GM12878 (cell line): ENCODE results near the gene ERC1. TPM values are rescaled to one million over a fixed set of nuclear protein-coding genes. Genes with fewer than 3 reads are reported as not detected.
"Not testable (repeated sequence)": the region's sequence is repeated elsewhere in the genome, so short reads cannot be mapped to it uniquely, and the experiment has no call there.

Experiments
- ATAC-seq: fragments of 200-7000 bp; cut with Tn5 transposase; 3 replicates; pipeline ENCODE4 v1.9.1; 2020; ENCODE audit warnings: mild to moderate bottlenecking, moderate library complexity
- BruUV-seq: library from RNA; stranded (reverse); fragments of 400-500 nt; replicated peaks from 2 replicates; lab custom pipeline; 2021; lab: Mats Ljungman, UMichigan
- CTCF ChIA-PET: fragments of 300-600 bp; sonication (Branson Sonifier 250); formaldehyde crosslinking; extraction: SDS; loops from one replicate; lab custom pipeline; 2021; ENCODE audit warnings: inconsistent platforms; lab: Yijun Ruan, JAX
- POLR2A ChIA-PET: fragments of 350-600 bp; formaldehyde crosslinking; extraction: SDS; loops from one replicate; lab custom pipeline; 2021; ENCODE audit warnings: inconsistent platforms; lab: Charles Lee
- RAD21 ChIA-PET: fragments of 300-600 bp; sonication (Branson Sonifier 250); formaldehyde crosslinking; loops from one replicate; lab custom pipeline; 2023; ENCODE audit warnings: antibody characterized with exemption; ENCODE audit not compliant: unreplicated experiment; lab: Charles Lee
- SMC1A ChIA-PET: fragments of 300-600 bp; sonication (Branson Sonifier 250); formaldehyde crosslinking; loops from one replicate; lab custom pipeline; 2023; ENCODE audit not compliant: unreplicated experiment, uncharacterized antibody; lab: Charles Lee
- DNase-seq: peaks from one replicate; pipeline ENCODE4 v3.0.0-alpha.2; 2011; ENCODE audit warnings: low read depth, low spot score
- FAIRE-seq: peaks from 3 replicates; lab custom pipeline; 2011; peaks lifted over from hg19 to GRCh38; lab: Jason Lieb, UNC
- H2AFZ ChIP-seq: 2 replicates; pipeline ENCODE4 v1.6.0; 2011; ENCODE audit warnings: low read depth, low read length, control low read depth; ENCODE audit not compliant: control insufficient read depth
- H3K27ac ChIP-seq: 2 replicates; pipeline ENCODE4 v1.5.1; 2011; ENCODE audit warnings: control low read depth; ENCODE audit not compliant: control insufficient read depth, insufficient read depth
- H3K27me3 ChIP-seq, 2 experiments: replicated peaks in 1 of 2; 2 replicates each; pipeline versions ENCODE4 v1.6.0 to v1.6.1; 2011; ENCODE audit warnings: low read length in 1 of 2; ENCODE audit not compliant: control insufficient read depth in 2 of 2, insufficient read depth in 2 of 2
- H3K36me3 ChIP-seq, 2 experiments: 2 replicates each; pipeline ENCODE4 v1.5.1; 2011; ENCODE audit warnings: low read length in 1 of 2; ENCODE audit not compliant: control insufficient read depth in 2 of 2, insufficient read depth in 2 of 2
- H3K4me1 ChIP-seq: 2 replicates; pipeline ENCODE4 v1.6.1; 2011; ENCODE audit warnings: mild to moderate bottlenecking, low read length, moderate library complexity, mixed read lengths; ENCODE audit not compliant: control insufficient read depth, insufficient read depth
- H3K4me2 ChIP-seq: 2 replicates; pipeline ENCODE4 v1.6.0; 2011; ENCODE audit warnings: control low read depth; ENCODE audit not compliant: control insufficient read depth, insufficient read depth
- H3K4me3 ChIP-seq: fragments of 200-600 bp; sonication (generic); 2 replicates; pipeline ENCODE4 v1.5.1; 2016
- H3K79me2 ChIP-seq: 2 replicates; pipeline ENCODE4 v1.6.0; 2011; ENCODE audit warnings: low read length; ENCODE audit not compliant: control insufficient read depth, insufficient read depth
- H3K9ac ChIP-seq: 2 replicates; pipeline ENCODE4 v1.8.0; 2011; ENCODE audit warnings: low read length, control low read depth, mixed read lengths; ENCODE audit not compliant: control insufficient read depth, insufficient read depth
- H3K9me3 ChIP-seq: replicated peaks from 3 replicates; pipeline ENCODE4 v1.5.1; 2011; ENCODE audit warnings: mild to moderate bottlenecking, low read length; ENCODE audit not compliant: control insufficient read depth, insufficient read depth
- H4K20me1 ChIP-seq: 2 replicates; pipeline ENCODE4 v1.6.0; 2011; ENCODE audit not compliant: control insufficient read depth, insufficient read depth
- ASH2L ChIP-seq: fragments of 300-600, 200-600 bp; sonication (generic); IDR thresholded peaks from 2 replicates; pipeline ENCODE4 v1.6.1; 2017; ENCODE audit warnings: low read depth, mild to moderate bottlenecking, borderline replicate concordance
- FOXK2 ChIP-seq: fragments of 450-650 bp; IDR thresholded peaks from 2 replicates; pipeline ENCODE4 v1.6.1; 2017; ENCODE audit warnings: mild to moderate bottlenecking, moderate library complexity
- MEF2A ChIP-seq: IDR thresholded peaks from 2 replicates; pipeline ENCODE4 v1.6.1; 2011; ENCODE audit warnings: low read depth, mild to moderate bottlenecking, low read length, moderate library complexity; ENCODE audit not compliant: insufficient read depth
- MTA2 ChIP-seq: fragments of 450-650 bp; IDR thresholded peaks from 2 replicates; pipeline ENCODE4 v1.6.1; 2016; ENCODE audit warnings: low read depth, mild to moderate bottlenecking, moderate library complexity
- NFXL1 ChIP-seq: fragments of 450-650 bp; IDR thresholded peaks from 2 replicates; pipeline ENCODE4 v1.6.1; 2017; ENCODE audit warnings: antibody characterized with exemption, mild to moderate bottlenecking, borderline replicate concordance
- PML ChIP-seq: IDR thresholded peaks from 2 replicates; pipeline ENCODE4 v1.6.1; 2012; ENCODE audit warnings: low read length, inconsistent platforms
- STAT3 ChIP-seq: IDR thresholded peaks from 2 replicates; pipeline ENCODE4 v1.6.1; 2011; ENCODE audit warnings: low read depth, low read length, improper control_type of control experiment
- ZNF274 ChIP-seq: IDR thresholded peaks from one replicate; pipeline ENCODE4 v1.8.0; 2011; ENCODE audit not compliant: insufficient read length, insufficient read depth
- WGBS: methylation state at CpG from one replicate; pipeline ENCODE4 v1.1.6; 2016; ENCODE audit warnings: low lambda C conversion rate; ENCODE audit not compliant: insufficient replicate concordance, insufficient coverage; ENCODE audit errors: missing lambda C conversion rate; 5-methylcytosine and 5-hydroxymethylcytosine counted together
- in situ Hi-C: fragments of 300-500 bp; cut with MboI; formaldehyde crosslinking; loops from 9 replicates; pipeline ENCODE4 v1.14.3; 2018; ENCODE audit warnings: mixed read lengths
- intact Hi-C: fragments of 100-400 bp; cut with micrococcal nuclease; formaldehyde crosslinking; loops from one replicate; pipeline ENCODE4 v1.14.2; 2022; ENCODE audit not compliant: unreplicated experiment
- polyA plus RNA-seq, 11 experiments: library from polyadenylated mRNA; depleted of rRNA in 4 of 11; unstranded in 6 of 11; stranded (reverse) in 5 of 11; fragments of >200 nt; fragmentation: Nextera tagmentation in 4 of 11; fragmentation: Illumina TruSeq in 1 of 11; extraction: Ambion mirVana in 4 of 11; extraction: Trizol in 1 of 11; gene quantifications; 1 replicate in 1 of 11; 2 replicates in 10 of 11; pipeline versions ENCODE4 v1.2.1 to v1.2.3, GENCODE V29; 2011 to 2016; ENCODE audit warnings: inconsistent platforms in 2 of 11, missing spikeins in 2 of 11, low read depth in 1 of 11
- total RNA-seq, 4 experiments: library from RNA; depleted of rRNA in 3 of 4; stranded (reverse); fragments of >200 nt in 3 of 4; fragmentation: Illumina TruSeq in 1 of 4; extraction: Trizol in 1 of 4; gene quantifications; 2 replicates each; pipeline versions ENCODE4 v1.2.1 to v1.2.3, GENCODE V29; 2013 to 2021

Gene ERC1
- total and polyA plus RNA-seq, 10 of the 15 experiments (the other 5 are each of a cell fraction or from before 2014, with no cell fraction given): 0.75 to 8.0 (median 5.0) TPM

DNA sequence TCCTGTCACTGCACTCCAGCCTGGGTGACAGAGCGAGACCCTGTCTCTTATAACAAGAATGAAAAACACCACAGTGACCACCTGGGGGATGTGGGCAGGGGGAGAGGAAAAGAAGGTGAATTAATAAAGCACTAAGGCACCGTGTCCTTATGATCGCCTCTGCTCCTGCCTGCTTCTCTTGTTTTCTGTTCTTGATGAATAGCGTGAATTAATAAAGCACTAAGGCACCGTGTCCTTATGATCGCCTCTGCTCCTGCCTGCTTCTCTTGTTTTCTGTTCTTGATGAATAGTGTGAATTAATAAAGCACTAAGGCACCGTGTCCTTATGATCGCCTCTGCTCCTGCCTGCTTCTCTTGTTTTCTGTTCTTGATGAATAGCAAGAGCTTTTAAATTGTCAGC is 60.6 kb downstream of the ERC1 start:
- SMC1A ChIA-PET: interaction anchor here (0.7 kb wide), 1 partner anchor 66 kb away, joined by 3 read pairs; no protein-coding TSS in a partner anchor
- in situ Hi-C loops, intact Hi-C loops, DNase-seq, H3K27ac ChIP-seq, POLR2A ChIA-PET, H3K4me1 ChIP-seq, H3K4me3 ChIP-seq, FAIRE-seq, ATAC-seq, CTCF ChIA-PET, H3K9ac ChIP-seq, BruUV-seq, H3K9me3 ChIP-seq, H2AFZ ChIP-seq, H4K20me1 ChIP-seq, H3K27me3 ChIP-seq, H3K4me2 ChIP-seq, H3K79me2 ChIP-seq, H3K36me3 ChIP-seq: not testable (repeated sequence)
- 69% methylated on average over 8 of the region's 8 CpGs for WGBS
- RAD21 ChIA-PET: interaction anchor here (0.6 kb wide), 1 partner anchor 529 kb away, joined by 3 read pairs; no protein-coding TSS in a partner anchor

DNA sequence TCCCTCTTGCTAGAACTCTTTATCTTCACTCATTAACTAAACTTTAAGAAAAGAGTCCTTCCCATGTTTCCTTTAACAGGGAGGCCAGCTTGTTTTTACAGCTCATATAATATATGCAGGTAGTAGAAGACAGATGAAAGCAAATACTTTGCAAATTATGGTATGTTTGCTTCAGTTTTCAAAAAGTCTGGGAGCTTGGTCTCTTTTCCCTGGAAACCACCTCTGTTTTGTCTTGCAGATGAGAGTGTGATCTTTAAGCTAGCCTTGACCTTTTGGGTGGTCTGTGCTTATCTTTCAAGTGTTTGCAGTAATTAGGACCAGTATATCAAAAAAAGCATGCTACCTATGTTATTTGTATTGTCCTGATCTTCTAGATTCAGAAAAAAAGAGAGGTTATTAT is 62.7 kb downstream of the ERC1 start:
- no peak overlapping the region for H3K27ac ChIP-seq
- FAIRE-seq (no peak), ATAC-seq (no peak), DNase-seq (no peak)
- no peak overlapping the region for H2AFZ ChIP-seq
- H3K4me2 ChIP-seq: no peak overlapping the region
- no TSS peak for BruUV-seq
- no peaks in the 10 kb centered on the region for H3K79me2 ChIP-seq
- H3K9ac ChIP-seq: no peak overlapping the region
- ChIA-PET POLR2A (interaction anchor here (0.5 kb wide), 2 partner anchors 20 to 47 kb away, joined by 3 to 6 read pairs; no protein-coding TSS in a partner anchor), CTCF (interaction anchor here (0.7 to 1.1 kb wide), 4 partner anchors 9 to 94 kb away, joined by 3 to 6 read pairs (median 5); no protein-coding TSS in a partner anchor), RAD21 (interaction anchor here (1.2 kb wide), 1 partner anchor 39 kb away, joined by 3 read pairs; no protein-coding TSS in a partner anchor), SMC1A (interaction anchor here (0.7 to 1.5 kb wide), 3 partner anchors 22 to 64 kb away, joined by 3 to 4 read pairs (median 3); no protein-coding TSS in a partner anchor)
- H4K20me1 ChIP-seq: no peaks in the 10 kb centered on the region
- intact Hi-C loops: no loop called here
- no peaks in the 10 kb centered on the region; the same call in 2 of the 3 replicates for H3K9me3 ChIP-seq
- TF ChIP-seq ASH2L: no peak
- TF ChIP-seq PML: no peak
- no peak for TF ChIP-seq STAT3
- TF ChIP-seq NFXL1: no peak
- TF ChIP-seq ZNF274: no peak
- TF ChIP-seq FOXK2: no peak
- TF ChIP-seq MEF2A: no peak
- TF ChIP-seq MTA2: no peak
- no peaks in the 10 kb centered on the region for H3K4me1 ChIP-seq
- no peaks in the 10 kb centered on the region for H3K36me3 ChIP-seq
- no peak overlapping the region for H3K4me3 ChIP-seq
- in situ Hi-C loops: no loop called here
- H3K27me3 ChIP-seq: 0 out of 4 replicates have a peak, but pooled peaks cover 0 to 2% of the 10 kb centered on the region in 2 experiments
